H1 (cell line): ENCODE measurements around the gene SEMA4C. TPM values are rescaled to one million over a fixed set of nuclear protein-coding genes. Genes with fewer than 3 reads are reported as not detected.

ENCODE experiments used
- CTCF ChIA-PET: fragments of 300-600 bp; sonication (Branson Sonifier 250); formaldehyde crosslinking; loops from one replicate; lab custom pipeline; 2021; ENCODE audit not compliant: partially characterized antibody; lab: Charles Lee
- POLR2A ChIA-PET: fragments of 300-600 bp; sonication (Branson Sonifier 250); formaldehyde crosslinking; loops from one replicate; lab custom pipeline; 2021; ENCODE audit warnings: inconsistent platforms; ENCODE audit not compliant: partially characterized antibody; lab: Charles Lee
- DNase-seq, 2 experiments: peaks; one replicate each; pipeline versions ENCODE4 v3.0.0 to v3.0.0-alpha.2; 2010 to 2022; ENCODE audit warnings: low spot score in 2 of 2, low read depth in 1 of 2, mixed read lengths in 1 of 2
- FAIRE-seq: peaks from 2 replicates; lab custom pipeline; 2011; peaks lifted over from hg19 to GRCh38; lab: Jason Lieb, UNC
- H2AFZ ChIP-seq: 2 replicates; pipeline ENCODE4 v1.8.1; 2012; ENCODE audit warnings: low read length, inconsistent platforms
- H2AK5ac ChIP-seq: 2 replicates; pipeline ENCODE4 v1.6.1; 2013; ENCODE audit warnings: low read depth, low read length
- H2BK120ac ChIP-seq: replicated peaks from 2 replicates; pipeline ENCODE3; 2013; ENCODE audit warnings: low read depth, low read length, inconsistent platforms
- H2BK12ac ChIP-seq: 2 replicates; pipeline ENCODE4 v1.6.1; 2013; ENCODE audit warnings: low read depth, low read length
- H2BK15ac ChIP-seq: 2 replicates; pipeline ENCODE4 v1.6.1; 2013; ENCODE audit warnings: low read length
- H2BK20ac ChIP-seq: 2 replicates; pipeline ENCODE4 v1.6.1; 2013; ENCODE audit warnings: low read length
- H2BK5ac ChIP-seq: 2 replicates; pipeline ENCODE4 v1.6.1; 2013; ENCODE audit warnings: low read depth, low read length
- H3K14ac ChIP-seq: 2 replicates; pipeline ENCODE4 v1.6.1; 2013; ENCODE audit warnings: inconsistent platforms; ENCODE audit not compliant: insufficient read length
- H3K18ac ChIP-seq: 2 replicates; pipeline ENCODE4 v1.6.1; 2013; ENCODE audit warnings: low read length; ENCODE audit errors: extremely low read depth
- H3K23ac ChIP-seq: 2 replicates; pipeline ENCODE4 v1.6.1; 2013; ENCODE audit warnings: inconsistent platforms; ENCODE audit not compliant: insufficient read length
- H3K23me2 ChIP-seq: 2 replicates; pipeline ENCODE4 v1.6.1; 2013; ENCODE audit warnings: low read depth, low read length
- H3K27ac ChIP-seq: 2 replicates; pipeline ENCODE4 v1.6.1; 2011; ENCODE audit warnings: low read depth, low read length, inconsistent platforms
- H3K27me3 ChIP-seq, 4 experiments: replicated peaks in 1 of 4; 1 replicate in 1 of 4; 2 replicates in 3 of 4; pipeline versions ENCODE4 v1.6.1 to v1.8.1; 2011 to 2013; ENCODE audit warnings: low read length in 3 of 4, mild to moderate bottlenecking in 3 of 4, inconsistent platforms in 2 of 4, mixed read lengths in 2 of 4, moderate library complexity in 1 of 4; ENCODE audit not compliant: control insufficient read depth in 3 of 4, insufficient read depth in 3 of 4; ENCODE audit errors: extremely low read depth in 1 of 4
- H3K36me3 ChIP-seq, 4 experiments: 2 replicates each; pipeline versions ENCODE4 v1.6.1 to v1.8.1; 2011 to 2013; ENCODE audit warnings: mild to moderate bottlenecking in 4 of 4, low read length in 3 of 4, moderate library complexity in 2 of 4, control low read depth in 1 of 4, inconsistent platforms in 1 of 4; ENCODE audit not compliant: insufficient read depth in 4 of 4, control insufficient read depth in 2 of 4
- H3K4ac ChIP-seq: replicated peaks from 2 replicates; pipeline ENCODE3; 2013; ENCODE audit warnings: low read length, low read depth, mixed read lengths, inconsistent platforms; ENCODE audit not compliant: insufficient read length
- H3K4me1 ChIP-seq, 4 experiments: replicated peaks in 1 of 4; 1 replicate in 1 of 4; 2 replicates in 3 of 4; pipeline versions ENCODE4 v1.6.1 to v1.8.1; 2011 to 2013; ENCODE audit warnings: low read length in 3 of 4, inconsistent platforms in 2 of 4, mixed read lengths in 1 of 4; ENCODE audit not compliant: insufficient read depth in 4 of 4, control insufficient read depth in 3 of 4
- H3K4me2 ChIP-seq, 2 experiments: 2 replicates each; pipeline versions ENCODE4 v1.6.1 to v1.8.1; 2011 to 2013; ENCODE audit warnings: low read depth in 2 of 2, low read length in 2 of 2, control low read depth in 1 of 2, inconsistent platforms in 1 of 2, mild to moderate bottlenecking in 1 of 2; ENCODE audit not compliant: insufficient read depth in 1 of 2
- H3K4me3 ChIP-seq, 4 experiments: fragments of 200-600, 300-600 bp in 1 of 4; sonication (generic), shearing (Covaris generic), sonication (Bioruptor Twin) in 1 of 4; 2 replicates each; pipeline versions ENCODE4 v1.5.1 to v1.8.1; 2011 to 2016; ENCODE audit warnings: low read length in 4 of 4, low read depth in 3 of 4, control low read depth in 2 of 4, inconsistent platforms in 2 of 4, mild to moderate bottlenecking in 2 of 4, mixed read lengths in 1 of 4, moderate library complexity in 1 of 4; ENCODE audit not compliant: insufficient read depth in 2 of 4; ENCODE audit errors: extremely low read depth in 1 of 4
- H3K56ac ChIP-seq: replicated peaks from 2 replicates; pipeline ENCODE3; 2013; ENCODE audit warnings: low read depth, mild to moderate bottlenecking, mixed read lengths, low read length, inconsistent platforms; ENCODE audit not compliant: insufficient read length
- H3K79me1 ChIP-seq: 2 replicates; pipeline ENCODE4 v1.6.1; 2013; ENCODE audit warnings: low read depth, low read length, control low read depth
- H3K79me2 ChIP-seq, 2 experiments: 2 replicates each; pipeline versions ENCODE4 v1.6.1 to v1.8.1; 2012 to 2013; ENCODE audit warnings: low read length in 2 of 2, mild to moderate bottlenecking in 2 of 2, inconsistent platforms in 1 of 2; ENCODE audit not compliant: insufficient read depth in 2 of 2, control insufficient read depth in 1 of 2
- H3K9ac ChIP-seq, 4 experiments: replicated peaks in 1 of 4; 1 replicate in 1 of 4; 2 replicates in 3 of 4; pipeline versions ENCODE4 v1.6.1 to v1.8.1; 2011 to 2013; ENCODE audit warnings: low read depth in 3 of 4, low read length in 3 of 4, control low read depth in 2 of 4, mild to moderate bottlenecking in 2 of 4, moderate library complexity in 2 of 4, inconsistent platforms in 1 of 4; ENCODE audit errors: extremely low read depth in 1 of 4
- H3K9me3 ChIP-seq, 2 experiments: 2 replicates each; pipeline versions ENCODE4 v1.6.1 to v1.8.1; 2012 to 2013; ENCODE audit warnings: mild to moderate bottlenecking in 2 of 2, moderate library complexity in 2 of 2, control low read depth in 1 of 2, inconsistent platforms in 1 of 2, low read depth in 1 of 2, low read length in 1 of 2, mixed read lengths in 1 of 2; ENCODE audit not compliant: insufficient read depth in 2 of 2
- H4K20me1 ChIP-seq, 2 experiments: replicated peaks in 1 of 2; 2 replicates each; pipeline versions ENCODE3 to v1.8.1; 2011 to 2013; ENCODE audit warnings: inconsistent platforms in 2 of 2, low read length in 2 of 2, mild to moderate bottlenecking in 1 of 2; ENCODE audit not compliant: insufficient read depth in 2 of 2, control insufficient read depth in 1 of 2
- H4K5ac ChIP-seq: 2 replicates; pipeline ENCODE4 v1.6.1; 2013; ENCODE audit warnings: low read length, low read depth, mixed read lengths, inconsistent platforms; ENCODE audit not compliant: insufficient read length
- H4K8ac ChIP-seq: 2 replicates; pipeline ENCODE4 v1.8.0; 2013; ENCODE audit warnings: mild to moderate bottlenecking, moderate library complexity, low read length, inconsistent platforms; ENCODE audit not compliant: insufficient read depth; ENCODE audit errors: extremely low read depth
- H4K91ac ChIP-seq: replicated peaks from 2 replicates; pipeline ENCODE3; 2013; ENCODE audit warnings: low read length, mixed read lengths, inconsistent platforms; ENCODE audit not compliant: insufficient read length
- GABPA ChIP-seq: IDR thresholded peaks from 2 replicates; pipeline ENCODE4 v1.6.1; 2011; ENCODE audit warnings: mild to moderate bottlenecking, low read length, moderate library complexity, borderline replicate concordance; ENCODE audit not compliant: insufficient read depth
- HDAC2 ChIP-seq, 2 experiments: fragments of 300-600 bp in 1 of 2; sonication (generic) in 1 of 2; IDR thresholded peaks; 2 replicates each; pipeline ENCODE4 v1.6.1; 2011 to 2012; ENCODE audit warnings: low read depth in 2 of 2, low read length in 2 of 2, mild to moderate bottlenecking in 2 of 2, moderate library complexity in 2 of 2, borderline replicate concordance in 1 of 2, inconsistent platforms in 1 of 2
- NANOG ChIP-seq: IDR thresholded peaks from 2 replicates; pipeline ENCODE4 v1.6.1; 2011; ENCODE audit warnings: low read length, low read depth, mild to moderate bottlenecking, inconsistent platforms; ENCODE audit not compliant: insufficient read depth, poor library complexity, severe bottlenecking
- SUZ12 ChIP-seq: fragments of 200-600 bp; sonication (generic); IDR thresholded peaks from 2 replicates; pipeline ENCODE4 v1.6.1; 2012; ENCODE audit warnings: mild to moderate bottlenecking, inconsistent platforms, low read length, moderate library complexity, mixed read lengths
- TEAD4 ChIP-seq: IDR thresholded peaks from 2 replicates; pipeline ENCODE4 v1.6.1; 2012; ENCODE audit warnings: low read depth, low read length, inconsistent platforms, mixed read lengths
- YY1 ChIP-seq: IDR thresholded peaks from 2 replicates; pipeline ENCODE4 v1.6.1; 2011; ENCODE audit warnings: low read depth, mild to moderate bottlenecking, low read length
- ZNF274 ChIP-seq: IDR thresholded peaks from 2 replicates; pipeline ENCODE4 v1.7.0; 2012; ENCODE audit warnings: low read length, borderline replicate concordance; ENCODE audit errors: extremely low read depth
- WGBS, 2 experiments: shearing (Covaris generic) in 1 of 2; methylation state at CpG; one replicate each; pipeline versions ENCODE4 v1.1.6 to v1.1.7; 2013 to 2015; ENCODE audit warnings: low lambda C conversion rate in 2 of 2, mixed read lengths in 2 of 2, inconsistent platforms in 1 of 2, low coverage in 1 of 2, missing lambda C conversion rate in 1 of 2; ENCODE audit not compliant: insufficient replicate concordance in 2 of 2, insufficient coverage in 1 of 2, insufficient read length in 1 of 2; ENCODE audit errors: extremely low coverage in 1 of 2, missing lambda C conversion rate in 1 of 2; 5-methylcytosine and 5-hydroxymethylcytosine counted together
- polyA plus RNA-seq, 7 experiments: library from polyadenylated mRNA; depleted of rRNA in 3 of 7; stranded (reverse) in 5 of 7; unstranded in 2 of 7; fragments of >200 nt in 5 of 7; fragments of 200-250 nt in 2 of 7; gene quantifications; 1 replicate in 5 of 7; 2 replicates in 1 of 7; 4 replicates in 1 of 7; pipeline versions ENCODE4 v1.2.1 to v1.2.3, GENCODE V29; 2011 to 2013; ENCODE audit warnings: missing spikeins in 2 of 7, mixed read lengths in 2 of 7
- total RNA-seq: library from RNA; stranded (reverse); fragmentation: NEBNext Ultra II Directional; extraction: Animal tissue kit (Norgen Biotek cat#: 25700); gene quantifications from 2 replicates; pipeline ENCODE4 v1.2.1, GENCODE V29; 2021
- TF ChIP-seq, protein P1 (sequence below): IDR thresholded peaks from 2 replicates; pipeline ENCODE4 v1.6.1; 2012; ENCODE audit warnings: inconsistent platforms

The SEMA4C gene
- total and polyA plus RNA-seq, 2 of the 8 experiments (the other 6 are each of a cell fraction or from before 2014, with no cell fraction given): 47.5 to 67.3 TPM

DNA sequence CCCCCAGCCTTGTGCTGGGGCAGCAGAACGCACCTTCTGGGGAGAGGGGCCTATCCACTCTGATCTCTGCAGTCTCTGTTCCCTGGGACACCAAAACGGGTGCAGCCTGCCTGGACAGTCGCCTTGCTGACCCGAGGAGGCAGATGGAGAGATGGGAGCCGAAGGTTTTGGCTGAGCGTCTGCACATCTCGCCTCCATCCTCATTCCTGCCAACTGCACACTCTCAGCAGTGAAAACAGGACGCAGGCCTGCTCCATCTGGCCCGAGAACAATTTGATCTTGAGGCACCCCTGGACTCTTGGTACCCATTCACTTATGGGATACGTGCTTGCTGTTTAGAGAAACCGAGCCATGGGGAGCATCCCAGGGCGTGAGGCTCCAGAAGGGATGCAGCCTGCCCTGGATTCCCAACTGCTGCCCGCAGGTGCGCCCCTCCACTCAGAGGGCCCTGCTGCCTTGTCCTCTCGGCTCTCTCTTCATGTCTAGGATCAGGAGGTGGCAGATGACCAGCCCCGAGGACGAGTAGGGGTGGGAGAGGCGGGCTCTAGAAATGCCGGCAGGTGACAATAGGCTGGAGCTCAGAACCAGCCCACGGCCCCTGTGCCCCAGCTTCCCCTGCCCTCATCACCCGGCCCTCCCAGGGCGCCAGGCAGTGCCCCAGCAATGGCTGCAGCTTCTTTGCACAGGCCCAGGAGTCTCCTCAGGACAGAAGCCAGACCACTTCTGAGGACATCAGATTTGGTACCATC is 9.1 kb upstream of the SEMA4C start:
- Histone ChIP-seq H4K8ac (peak overlapping the region; percentile 15; the same call in 1 of the 2 replicates), H3K4ac (no peak overlapping the region), H3K27me3 (peaks cover 0 to 2% (median 0%) of the 10 kb centered on the region in 4 experiments; a peak in 1 of 7 replicates), H3K23ac (no peak overlapping the region), H3K23me2 (peaks cover 2% of the 10 kb centered on the region; the same call in 1 of the 2 replicates), H3K36me3 (no peaks in the 10 kb centered on the region), H3K9ac (no peak overlapping the region; a peak in 2 of 7 replicates), H3K18ac (no peak overlapping the region), H2BK5ac (peak overlapping the region; percentile 9; the same call in 1 of the 2 replicates), H3K79me1 (no peaks in the 10 kb centered on the region), H3K4me1 (peaks cover 3 to 42% (median 31%) of the 10 kb centered on the region in 4 experiments), H4K91ac (peak overlapping the region; percentile 71), H3K14ac (no peak overlapping the region), H2BK15ac (peak overlapping the region; percentile 97; the same call in 1 of the 2 replicates), H3K56ac (no peak overlapping the region), H2AK5ac (peak overlapping the region; percentile 93; the same call in 1 of the 2 replicates), H2AFZ (no peak overlapping the region), H3K79me2 (no peaks in the 10 kb centered on the region), H2BK20ac (peak overlapping the region; percentile 93), H2BK12ac (peak overlapping the region; percentile 90; the same call in 1 of the 2 replicates), H2BK120ac (no peak overlapping the region), H4K5ac (no peak overlapping the region), H3K4me3 (no peak overlapping the region), H3K27ac (no peak overlapping the region), H3K4me2 (no peak overlapping the region), H4K20me1 (no peaks in the 10 kb centered on the region), H3K9me3 (no peaks in the 10 kb centered on the region)
- POLR2A ChIA-PET: interaction anchor here (1.0 to 2.8 kb wide), 5 partner anchors 10 to 58 kb away, joined by 3 to 9 read pairs (median 3); no protein-coding TSS in a partner anchor
- FAIRE-seq: no peak
- DNase-seq: no peak
- 84% methylated on average over 22 of the region's 22 CpGs; no CpG with 5 or more reads in 1 of the 2 experiments for WGBS, 2 experiments
- CTCF ChIA-PET: interaction anchor here (0.5 to 4.0 kb wide), 8 partner anchors 11 to 75 kb away, joined by 3 to 18 read pairs (median 4); no protein-coding TSS in a partner anchor
- TF ChIP-seq ZNF274 (no peak), SUZ12 (no peak), TEAD4 (no peak), HDAC2 (IDR thresholded peaks at IDR 0.05; ENCODE audit: borderline replicate concordance in 1 of 2, low read depth in 2 of 2, low read length in 2 of 2) (no peak), NANOG (no peak), GABPA (no peak), YY1 (no peak)
- TF ChIP-seq, protein P1, sequence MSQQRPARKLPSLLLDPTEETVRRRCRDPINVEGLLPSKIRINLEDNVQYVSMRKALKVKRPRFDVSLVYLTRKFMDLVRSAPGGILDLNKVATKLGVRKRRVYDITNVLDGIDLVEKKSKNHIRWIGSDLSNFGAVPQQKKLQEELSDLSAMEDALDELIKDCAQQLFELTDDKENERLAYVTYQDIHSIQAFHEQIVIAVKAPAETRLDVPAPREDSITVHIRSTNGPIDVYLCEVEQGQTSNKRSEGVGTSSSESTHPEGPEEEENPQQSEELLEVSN: no peak
